OCI-LY1 (cell line): ENCODE results near the gene NAPEPLD.
A peak's percentile ranks its signal among the peaks of the same experiment; 100 is the strongest.

Experiments used
- H2AFZ ChIP-seq: fragments of 200-600 bp; sonication (generic), shearing (Covaris generic); 2 replicates; pipeline ENCODE4 v1.6.0; 2014; ENCODE audit warnings: antibody characterized with exemption, mild to moderate bottlenecking, low read length
- H3F3A ChIP-seq: fragments of 200-600 bp; sonication (generic), shearing (Covaris generic); 2 replicates; pipeline ENCODE4 v1.6.0; 2014; ENCODE audit warnings: mild to moderate bottlenecking, antibody characterized with exemption, low read length, moderate library complexity; ENCODE audit not compliant: insufficient read depth
- H3K27ac ChIP-seq: fragments of 200-600 bp; sonication (generic); 2 replicates; pipeline ENCODE4 v1.5.1; 2014; ENCODE audit warnings: low read length, mixed run types, mild to moderate bottlenecking, low read depth; ENCODE audit not compliant: poor library complexity, severe bottlenecking
- H3K27me3 ChIP-seq: fragments of 200-600 bp; sonication (generic); 2 replicates; pipeline ENCODE4 v1.6.0; 2014; ENCODE audit warnings: antibody characterized with exemption, mild to moderate bottlenecking, low read length, moderate library complexity; ENCODE audit not compliant: insufficient read depth
- H3K36me3 ChIP-seq: fragments of 200-600 bp; sonication (generic); 2 replicates; pipeline ENCODE4 v1.6.1; 2014; ENCODE audit warnings: mild to moderate bottlenecking, antibody characterized with exemption, low read length, moderate library complexity, mixed read lengths; ENCODE audit not compliant: insufficient read depth
- H3K4me1 ChIP-seq: fragments of 200-600 bp; sonication (generic); 2 replicates; pipeline ENCODE4 v1.5.1; 2014; ENCODE audit warnings: mild to moderate bottlenecking, low read length, moderate library complexity; ENCODE audit not compliant: insufficient read depth, severe bottlenecking
- H3K4me2 ChIP-seq: fragments of 200-600 bp; sonication (generic), shearing (Covaris generic); 2 replicates; pipeline ENCODE4 v1.6.1; 2014; ENCODE audit warnings: low read length
- H3K4me3 ChIP-seq: fragments of 200-600 bp; sonication (generic); 2 replicates; pipeline ENCODE4 v1.5.1; 2014; ENCODE audit warnings: low read length, low read depth, mild to moderate bottlenecking, mixed read lengths; ENCODE audit not compliant: poor library complexity, severe bottlenecking
- H3K79me2 ChIP-seq: fragments of 200-600 bp; shearing (Covaris generic); 2 replicates; pipeline ENCODE4 v1.6.1; 2016; ENCODE audit warnings: mixed run types, low read length, mixed read lengths; ENCODE audit not compliant: insufficient read depth
- H3K9ac ChIP-seq: fragments of 200-600 bp; sonication (generic), shearing (Covaris generic); 2 replicates; pipeline ENCODE4 v1.6.1; 2014; ENCODE audit warnings: mild to moderate bottlenecking, low read length, mixed read lengths
- H3K9me2 ChIP-seq: fragments of 200-600 bp; sonication (generic), shearing (Covaris generic); 2 replicates; pipeline ENCODE4 v1.6.1; 2014; ENCODE audit warnings: low read depth, mild to moderate bottlenecking, low read length, mixed read lengths
- H3K9me3 ChIP-seq: fragments of 200-600 bp; shearing (Covaris generic); 2 replicates; pipeline ENCODE4 v1.6.1; 2014; ENCODE audit warnings: low read length, mixed read lengths
- H4K20me1 ChIP-seq: fragments of 200-600 bp; sonication (generic), shearing (Covaris generic); 2 replicates; pipeline ENCODE4 v1.6.0; 2016; ENCODE audit warnings: mild to moderate bottlenecking, low read length; ENCODE audit not compliant: insufficient read depth
- EZH2 ChIP-seq: fragments of 200-600 bp; sonication (generic), shearing (Covaris generic); IDR thresholded peaks from 2 replicates; pipeline ENCODE4 v1.8.0; 2017; ENCODE audit warnings: borderline replicate concordance, mixed run types, mild to moderate bottlenecking, antibody characterized with exemption, low read length, moderate library complexity, mixed read lengths
- TF ChIP-seq, protein P1 (sequence below): fragments of 200-600 bp; sonication (generic), shearing (Covaris generic); IDR thresholded peaks from 2 replicates; pipeline ENCODE4 v1.5.1; 2017; ENCODE audit warnings: mild to moderate bottlenecking, antibody characterized with exemption, low read length, moderate library complexity, mixed read lengths

The NAPEPLD gene

DNA sequence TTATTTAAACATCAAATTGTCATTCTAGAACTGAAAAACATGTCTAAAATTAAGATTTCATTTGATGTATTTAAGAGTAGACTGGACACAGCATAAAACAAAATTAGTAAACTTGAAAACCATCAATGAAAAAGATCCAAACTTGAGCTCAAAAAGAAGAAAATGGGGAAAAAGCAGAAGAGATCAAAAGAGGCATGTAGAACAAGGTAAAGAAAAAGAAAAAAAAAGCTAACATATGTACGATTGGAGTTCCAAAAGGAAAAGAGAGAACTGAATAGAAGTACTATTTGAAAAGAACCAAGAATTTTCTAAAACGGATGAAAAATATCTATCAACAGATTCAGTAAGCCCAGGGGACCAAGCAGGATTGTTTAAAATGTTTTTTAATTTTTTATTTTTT is 77.9 kb downstream of the NAPEPLD start:
- Histone ChIP-seq H3K4me3 (no peak overlapping the region), H2AFZ (no peak overlapping the region), H3K79me2 (peaks cover 6% of the 10 kb centered on the region), H3K4me1 (peaks cover 15% of the 10 kb centered on the region), H3K9ac (no peak overlapping the region), H3F3A (no peaks in the 10 kb centered on the region), H3K9me3 (0 out of 2 replicates have a peak, but pooled peaks cover 3% of the 10 kb centered on the region), H3K27me3 (no peaks in the 10 kb centered on the region), H3K27ac (no peak overlapping the region), H3K9me2 (no peaks in the 10 kb centered on the region), H3K4me2 (no peak overlapping the region), H4K20me1 (no peaks in the 10 kb centered on the region), H3K36me3 (no peaks in the 10 kb centered on the region; the same call in 1 of the 2 replicates)
- TF ChIP-seq, protein P1, sequence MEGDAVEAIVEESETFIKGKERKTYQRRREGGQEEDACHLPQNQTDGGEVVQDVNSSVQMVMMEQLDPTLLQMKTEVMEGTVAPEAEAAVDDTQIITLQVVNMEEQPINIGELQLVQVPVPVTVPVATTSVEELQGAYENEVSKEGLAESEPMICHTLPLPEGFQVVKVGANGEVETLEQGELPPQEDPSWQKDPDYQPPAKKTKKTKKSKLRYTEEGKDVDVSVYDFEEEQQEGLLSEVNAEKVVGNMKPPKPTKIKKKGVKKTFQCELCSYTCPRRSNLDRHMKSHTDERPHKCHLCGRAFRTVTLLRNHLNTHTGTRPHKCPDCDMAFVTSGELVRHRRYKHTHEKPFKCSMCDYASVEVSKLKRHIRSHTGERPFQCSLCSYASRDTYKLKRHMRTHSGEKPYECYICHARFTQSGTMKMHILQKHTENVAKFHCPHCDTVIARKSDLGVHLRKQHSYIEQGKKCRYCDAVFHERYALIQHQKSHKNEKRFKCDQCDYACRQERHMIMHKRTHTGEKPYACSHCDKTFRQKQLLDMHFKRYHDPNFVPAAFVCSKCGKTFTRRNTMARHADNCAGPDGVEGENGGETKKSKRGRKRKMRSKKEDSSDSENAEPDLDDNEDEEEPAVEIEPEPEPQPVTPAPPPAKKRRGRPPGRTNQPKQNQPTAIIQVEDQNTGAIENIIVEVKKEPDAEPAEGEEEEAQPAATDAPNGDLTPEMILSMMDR = no peak
- TF ChIP-seq EZH2 = no peak

DNA sequence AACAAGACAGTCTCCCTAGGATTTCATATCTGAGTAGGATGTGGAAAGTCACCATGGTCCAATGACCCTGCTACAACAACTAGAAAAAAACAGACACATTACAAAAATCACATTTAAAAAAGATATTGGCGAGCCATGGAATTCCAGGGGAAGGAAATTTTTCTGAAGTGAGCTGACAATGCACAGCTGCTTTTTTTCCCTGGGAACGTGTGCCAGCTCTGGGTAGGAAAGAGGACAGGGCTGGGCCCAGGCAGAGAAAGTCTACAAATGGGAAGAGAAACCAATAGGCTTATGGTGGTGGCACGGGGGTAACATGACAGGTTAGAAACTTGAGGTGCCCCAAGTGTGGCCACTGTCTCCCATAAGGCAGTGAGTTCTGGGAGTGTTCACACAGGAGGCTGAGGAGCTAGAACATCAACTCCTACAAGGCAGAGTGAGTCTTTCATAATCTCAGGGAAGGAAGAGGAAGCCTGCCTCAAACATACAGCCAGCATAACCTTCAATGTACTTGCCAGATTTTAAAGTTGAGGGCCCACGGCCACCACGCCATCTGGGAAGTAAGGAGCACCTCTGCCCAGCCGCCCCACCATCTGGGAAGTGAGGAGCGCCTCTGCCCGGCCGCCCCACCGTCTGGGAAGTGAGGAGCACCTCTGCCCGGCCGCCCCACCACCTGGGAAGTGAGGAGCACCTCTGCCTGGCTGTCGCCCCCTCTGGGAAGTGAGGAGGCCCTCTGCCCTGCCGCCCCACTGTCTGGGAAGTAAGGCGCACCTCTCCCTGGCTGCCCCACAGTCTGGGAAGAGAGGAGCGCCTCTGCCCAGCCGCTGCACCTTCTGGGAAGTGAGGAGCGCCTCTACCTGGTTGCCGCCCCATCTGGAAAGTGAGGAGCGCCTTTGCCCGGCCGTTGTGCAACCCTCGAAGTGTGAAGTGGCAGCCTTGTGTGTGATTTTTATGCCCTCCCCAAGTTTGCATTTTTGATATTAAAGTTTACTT is 80.2 kb downstream of the NAPEPLD start:
- Histone ChIP-seq H3F3A (no peaks in the 10 kb centered on the region), H3K79me2 (no peaks in the 10 kb centered on the region), H3K4me1 (peaks cover 3% of the 10 kb centered on the region), H3K4me3 (no peak overlapping the region), H3K27ac (no peak overlapping the region), H2AFZ (no peak overlapping the region), H3K4me2 (no peak overlapping the region), H3K9me2 (no peaks in the 10 kb centered on the region), H3K9me3 (0 out of 2 replicates have a peak, but pooled peaks cover 3% of the 10 kb centered on the region), H3K27me3 (no peaks in the 10 kb centered on the region), H3K36me3 (no peaks in the 10 kb centered on the region; the same call in 1 of the 2 replicates), H4K20me1 (no peaks in the 10 kb centered on the region), H3K9ac (no peak overlapping the region)
- TF ChIP-seq EZH2 = no peak
- TF ChIP-seq, protein P1 = no peak

DNA sequence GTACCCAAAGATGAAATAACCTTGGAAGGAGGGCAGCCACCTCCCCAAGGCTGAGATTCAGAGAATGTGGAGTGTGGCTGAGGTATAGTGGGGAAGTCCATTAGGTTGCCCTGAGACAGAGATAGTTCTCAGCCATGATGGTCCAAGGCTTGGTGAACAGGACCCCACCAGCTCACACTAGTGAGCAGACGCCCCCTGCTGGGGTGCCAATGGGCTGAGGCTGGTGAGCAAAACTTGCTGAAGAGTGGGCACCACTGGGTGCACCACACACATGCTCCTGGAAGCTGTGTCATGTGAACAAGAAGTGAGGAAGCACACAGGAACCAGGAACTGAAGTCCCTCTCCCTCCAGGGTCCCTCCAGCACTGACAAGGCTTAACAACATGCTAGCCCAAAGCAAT is 83.2 kb downstream of the NAPEPLD start:
- Histone ChIP-seq H3K4me2 (no peak overlapping the region), H3K9me2 (no peaks in the 10 kb centered on the region), H3K79me2 (no peaks in the 10 kb centered on the region), H2AFZ (no peak overlapping the region), H3K4me1 (peaks cover 5% of the 10 kb centered on the region), H3K9me3 (0 out of 2 replicates have a peak, but pooled peaks cover 3% of the 10 kb centered on the region), H3K36me3 (no peaks in the 10 kb centered on the region; the same call in 1 of the 2 replicates), H3K27me3 (no peaks in the 10 kb centered on the region), H3K27ac (no peak overlapping the region), H3K9ac (no peak overlapping the region), H4K20me1 (no peaks in the 10 kb centered on the region), H3K4me3 (no peak overlapping the region), H3F3A (no peaks in the 10 kb centered on the region; the same call in 1 of the 2 replicates)
- no peak for TF ChIP-seq EZH2
- TF ChIP-seq, protein P1 = peak; percentile 97
